ENCODE results near the gene PTCD3. TPM values are rescaled to one million over a fixed set of nuclear protein-coding genes. Genes with fewer than 3 reads are reported as not detected.

The PTCD3 gene
- total RNA-seq, 2 donors from 2014 or later, result 34.3 to 85.6 TPM

GRCh38 chr2:86073225-86073624, 32.8 kb upstream of the PTCD3 start:
- peaks cover 25% of the 10 kb centered on the region for H3K4me1 ChIP-seq
- no peaks in the 10 kb centered on the region for H3K9me3 ChIP-seq
- ATAC-seq (no peak), DNase-seq (no peak)
- no peak overlapping the region for H3K4me3 ChIP-seq
- intact Hi-C loops (cut with DNase I), result loop anchor here (10.0 kb wide), 1 partner anchor 188 kb away; the partner anchor contains the start of gene ST3GAL5
- no peak for TF ChIP-seq POLR2A (IDR thresholded peaks at IDR 0.05)
- TF ChIP-seq CTCF (IDR thresholded peaks at IDR 0.05), result no peak
- no peaks in the 10 kb centered on the region for H3K27me3 ChIP-seq
- H3K27ac ChIP-seq, result peak overlapping the region in 3 of 4 donors; percentile 49 to 72 (median 69)
- 100% methylated on average over 1 of the region's 1 CpG for WGBS, 2 donors
- peaks cover 7 to 22% of the 10 kb centered on the region in 2 donors for H3K36me3 ChIP-seq (replicated peaks in 1 of 2; ENCODE audit: insufficient read depth in 1 of 2, low read depth in 2 of 2)

- H3K27ac ChIP-seq, result no peak overlapping the region
- H3K4me1 ChIP-seq, result peaks cover 25% of the 10 kb centered on the region
- TF ChIP-seq POLR2A (IDR thresholded peaks at IDR 0.05), result no peak
- no peak for TF ChIP-seq CTCF (IDR thresholded peaks at IDR 0.05)
- intact Hi-C loops (cut with DNase I), result loop anchor here (10.0 kb wide), 1 partner anchor 189 kb away; the partner anchor contains the start of gene ST3GAL5
- no peaks in the 10 kb centered on the region for H3K27me3 ChIP-seq
- 82 to 100% methylated on average over 3 of the region's 3 CpGs for WGBS, 2 donors
- DNase-seq, result no peak
- peaks cover 6 to 16% of the 10 kb centered on the region in 2 donors for H3K36me3 ChIP-seq (replicated peaks in 1 of 2; ENCODE audit: insufficient read depth in 1 of 2, low read depth in 2 of 2)
- no peaks in the 10 kb centered on the region for H3K9me3 ChIP-seq
- no peak overlapping the region for H3K4me3 ChIP-seq
- no peak for ATAC-seq
Observed at GRCh38 chr2:86074256-86074655, 31.8 kb upstream of the PTCD3 start.

DNA sequence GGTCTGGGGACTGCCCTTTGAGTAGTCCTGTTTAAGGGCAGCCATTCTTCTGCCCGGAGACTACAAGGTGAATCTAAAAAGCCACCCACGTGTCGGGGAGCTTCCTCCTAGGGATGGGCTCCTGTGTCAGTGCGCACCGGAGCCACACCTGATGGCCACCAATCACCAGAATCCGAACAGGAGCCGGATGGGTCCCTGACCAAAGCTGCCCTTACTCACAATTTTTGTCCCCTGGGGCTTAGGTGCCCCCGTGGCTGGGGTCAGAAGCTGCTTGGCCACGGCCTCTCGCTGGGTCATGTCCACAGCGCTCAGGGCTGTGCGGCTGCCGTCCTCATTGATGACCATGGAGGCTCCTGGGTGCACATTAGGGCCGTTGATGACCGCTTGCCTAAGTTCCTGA, 31.2 kb upstream of the PTCD3 start:
- DNase-seq (no peak), ATAC-seq (no peak)
- Histone ChIP-seq H3K4me3 (no peak overlapping the region), H3K4me1 (peaks cover 25% of the 10 kb centered on the region), H3K27me3 (no peaks in the 10 kb centered on the region), H3K9me3 (no peaks in the 10 kb centered on the region), H3K27ac (no peak overlapping the region), H3K36me3 (replicated peaks in 1 of 2; ENCODE audit: insufficient read depth in 1 of 2, low read depth in 2 of 2) (peaks cover under 1 to 15% of the 10 kb centered on the region in 2 donors)
- WGBS, 2 donors, result 81 to 97% methylated on average over 5 to 15 of the region's 15 CpGs
- intact Hi-C loops (cut with DNase I), result loop anchor here (10.0 kb wide), 1 partner anchor 190 kb away; the partner anchor contains the start of gene ST3GAL5
- TF ChIP-seq POLR2A (IDR thresholded peaks at IDR 0.05) (no peak), CTCF (IDR thresholded peaks at IDR 0.05) (no peak)

DNA sequence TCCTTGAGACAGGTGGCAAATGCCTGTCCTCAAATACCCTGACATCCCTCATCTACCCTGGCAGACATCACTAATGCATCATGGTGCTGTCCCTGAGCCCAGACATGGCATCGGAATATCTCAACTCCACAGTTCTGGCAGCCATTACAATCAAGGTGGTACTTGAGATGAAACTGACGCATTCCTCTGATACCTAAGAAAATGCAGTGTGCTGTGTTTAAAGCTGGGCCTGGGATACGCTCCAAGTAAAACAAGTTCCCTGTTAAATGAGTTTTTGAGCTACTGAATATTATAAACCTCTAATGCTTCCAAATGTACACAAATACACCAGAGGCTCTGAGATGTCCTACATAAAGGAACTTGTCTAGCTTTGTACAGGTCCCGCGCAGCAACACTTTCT, 30.1 kb upstream of the PTCD3 start:
- WGBS, 2 donors, result 93 to 94% methylated on average over 5 of the region's 5 CpGs
- Histone ChIP-seq H3K4me3 (no peak overlapping the region), H3K4me1 (peaks cover 25% of the 10 kb centered on the region), H3K27me3 (no peaks in the 10 kb centered on the region), H3K36me3 (replicated peaks in 1 of 2; ENCODE audit: insufficient read depth in 1 of 2, low read depth in 2 of 2) (peaks cover 0 to 15% of the 10 kb centered on the region in 2 donors), H3K27ac (no peak overlapping the region), H3K9me3 (no peaks in the 10 kb centered on the region)
- no peak for DNase-seq
- ATAC-seq, result no peak
- no peak for TF ChIP-seq POLR2A (IDR thresholded peaks at IDR 0.05)
- TF ChIP-seq CTCF (IDR thresholded peaks at IDR 0.05), result no peak
- intact Hi-C loops (cut with DNase I), result loop anchor here (10.0 kb wide), 1 partner anchor 191 kb away; the partner anchor contains the start of gene ST3GAL5
